WERI-Rb-1 (cell line): ENCODE data around the gene DPH6.
A peak's percentile ranks its signal among the peaks of the same experiment; 100 is the strongest.

Experiments
- DNase-seq: peaks from one replicate; pipeline ENCODE4 v3.0.0-alpha.2; 2020
- H3K27ac ChIP-seq: fragments of 250-450 bp; sonication (Bioruptor Pico); 2 replicates; pipeline ENCODE4 v1.5.1; 2020; ENCODE audit warnings: mild to moderate bottlenecking, moderate library complexity
- H3K27me3 ChIP-seq: fragments of 250-450 bp; sonication (Bioruptor Pico); 2 replicates; pipeline ENCODE4 v1.5.1; 2021; ENCODE audit warnings: mild to moderate bottlenecking, low read depth, moderate library complexity; ENCODE audit not compliant: insufficient read depth, severe bottlenecking
- H3K36me3 ChIP-seq: fragments of 250-450 bp; sonication (Bioruptor Pico); 2 replicates; pipeline ENCODE4 v1.5.1; 2020; ENCODE audit warnings: mild to moderate bottlenecking, moderate library complexity
- H3K4me3 ChIP-seq: 2 replicates; pipeline ENCODE4 v1.5.1; 2011; ENCODE audit warnings: low read depth, mild to moderate bottlenecking, control low read depth, low read length
- H3K9me3 ChIP-seq: fragments of 250-450 bp; sonication (Bioruptor Pico); 2 replicates; pipeline ENCODE4 v1.5.1; 2021; ENCODE audit warnings: mild to moderate bottlenecking, moderate library complexity; ENCODE audit not compliant: severe bottlenecking
- CTCF ChIP-seq: IDR thresholded peaks from 2 replicates; pipeline ENCODE4 v1.5.1; 2011; ENCODE audit warnings: low read depth, mild to moderate bottlenecking, control low read depth, inconsistent platforms, low read length

DPH6 gene

DNA sequence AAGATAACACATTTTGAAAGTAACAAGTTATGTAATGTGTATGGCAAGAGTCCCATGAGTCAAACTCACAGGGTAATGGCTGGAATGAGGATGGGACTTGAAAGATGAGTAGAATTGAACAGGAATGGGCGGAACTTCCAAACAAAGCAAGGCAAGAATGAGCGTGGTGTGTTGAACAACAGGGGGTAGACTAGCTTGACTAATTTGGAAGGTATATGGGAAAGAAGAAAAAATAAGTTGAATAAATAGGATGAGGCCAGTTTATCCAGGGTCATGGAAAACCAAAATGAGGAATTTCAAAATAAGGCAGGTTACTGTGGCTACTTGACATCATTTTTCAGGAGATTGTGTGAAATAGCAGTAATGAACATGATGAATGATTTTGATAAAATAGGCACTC, 2.5 kb upstream of the DPH6 start:
- no peak overlapping the region for H3K4me3 ChIP-seq
- no peaks in the 10 kb centered on the region for H3K36me3 ChIP-seq
- no peaks in the 10 kb centered on the region for H3K9me3 ChIP-seq
- DNase-seq, result no peak
- H3K27me3 ChIP-seq, result no peaks in the 10 kb centered on the region
- TF ChIP-seq CTCF, result no peak
- H3K27ac ChIP-seq, result no peak overlapping the region

DNA sequence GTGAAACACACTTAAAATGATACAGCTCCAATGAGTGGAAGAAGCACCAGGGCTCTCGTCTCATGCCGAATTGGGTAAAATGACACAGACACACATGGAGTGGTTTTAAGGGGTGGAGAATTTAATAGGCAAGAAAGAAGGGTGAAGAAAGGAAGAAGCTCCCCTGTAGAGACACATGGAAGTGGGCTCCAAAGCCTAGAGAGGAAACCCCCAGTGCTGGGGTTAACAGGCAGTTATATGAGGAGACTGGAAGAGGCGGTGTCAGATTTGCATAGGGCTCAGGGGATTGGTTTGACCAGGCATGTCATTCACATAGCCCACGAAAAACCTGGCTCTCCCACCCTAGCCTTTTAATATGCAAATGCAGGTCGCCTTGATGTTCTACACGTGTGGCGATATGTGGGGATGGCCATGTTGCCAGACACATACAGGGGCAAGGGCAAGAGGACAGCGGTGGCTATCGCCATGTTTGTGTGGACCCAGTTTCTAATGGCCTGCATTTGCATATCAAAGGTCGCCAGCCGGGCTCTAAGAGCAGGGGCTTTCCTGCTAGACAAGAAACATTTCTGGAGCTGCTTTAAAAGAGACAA, 1.9 kb upstream of the DPH6 start:
- no peaks in the 10 kb centered on the region for H3K27me3 ChIP-seq
- no peak overlapping the region for H3K4me3 ChIP-seq
- no peaks in the 10 kb centered on the region for H3K36me3 ChIP-seq
- no peak for TF ChIP-seq CTCF
- H3K27ac ChIP-seq, result no peak overlapping the region
- no peak for DNase-seq
- no peaks in the 10 kb centered on the region for H3K9me3 ChIP-seq

DNA sequence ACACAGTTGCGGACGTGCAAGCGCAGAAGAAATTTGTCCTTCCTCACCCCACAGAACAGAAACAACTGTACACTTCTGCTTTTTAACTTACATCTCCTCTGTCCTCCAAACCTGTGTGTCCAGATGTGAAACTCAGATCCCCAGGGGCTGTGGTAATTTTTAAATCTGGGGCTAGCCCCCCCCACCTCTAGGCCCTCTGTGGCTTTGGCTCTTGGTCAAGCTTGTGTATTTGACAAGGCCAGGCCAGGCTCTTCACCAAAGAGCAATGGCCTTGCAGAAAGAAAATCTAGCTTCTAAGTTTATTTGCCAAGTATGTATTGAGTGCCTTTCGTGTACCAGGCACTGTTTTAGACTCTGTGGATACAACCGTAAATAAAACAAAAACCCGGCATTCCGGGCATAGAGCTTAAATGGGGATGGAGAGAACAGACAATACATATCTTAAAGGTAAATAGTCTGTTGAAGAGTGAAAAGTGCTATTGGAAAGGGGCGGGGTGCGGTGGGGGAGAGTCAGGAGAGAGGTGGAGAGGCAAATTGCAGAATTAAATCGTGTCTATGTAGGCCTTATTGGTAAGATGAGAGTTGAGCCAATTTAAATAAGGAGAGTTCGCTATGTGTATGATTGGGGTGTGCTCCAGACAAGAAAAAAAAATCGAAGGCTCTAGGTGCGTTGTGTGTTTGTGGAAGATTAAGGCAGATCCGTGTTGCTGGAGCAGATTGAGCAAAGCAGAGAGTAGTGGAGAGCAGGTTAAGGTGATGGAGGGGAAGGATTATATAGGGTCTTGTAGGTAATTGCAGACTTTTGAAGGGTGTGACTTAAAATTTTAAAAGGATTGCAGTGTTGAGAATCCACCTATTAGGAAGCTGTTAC, 781 bp upstream of the DPH6 start:
- TF ChIP-seq CTCF, result no peak
- peak overlapping the region; percentile 54 for H3K4me3 ChIP-seq
- no peaks in the 10 kb centered on the region for H3K27me3 ChIP-seq
- no peak for DNase-seq
- H3K36me3 ChIP-seq, result no peaks in the 10 kb centered on the region
- no peaks in the 10 kb centered on the region for H3K9me3 ChIP-seq
- H3K27ac ChIP-seq, result peak overlapping the region; percentile 97

- peak overlapping the region; percentile 97 for H3K27ac ChIP-seq
- no peaks in the 10 kb centered on the region for H3K9me3 ChIP-seq
- no peak for TF ChIP-seq CTCF
- no peaks in the 10 kb centered on the region for H3K27me3 ChIP-seq
- H3K4me3 ChIP-seq, result peak overlapping the region; percentile 54
- peak; percentile 66 for DNase-seq
- H3K36me3 ChIP-seq, result no peaks in the 10 kb centered on the region
Measured at GRCh38 chr15:35545316-35545823, 595 bp downstream of the DPH6 start.

- no peak for DNase-seq
- Histone ChIP-seq H3K4me3 (no peak overlapping the region), H3K36me3 (no peaks in the 10 kb centered on the region; the same call in 1 of the 2 replicates), H3K27ac (no peak overlapping the region), H3K9me3 (no peaks in the 10 kb centered on the region), H3K27me3 (no peaks in the 10 kb centered on the region)
- no peak for TF ChIP-seq CTCF
Measured at GRCh38 chr15:35540885-35541284, 5.1 kb downstream of the DPH6 start.
